Measurements from ENCODE around the gene SEMA4B. TPM values are rescaled to one million over a fixed set of nuclear protein-coding genes. Genes with fewer than 3 reads are reported as not detected.

SEMA4B gene
- total and polyA plus RNA-seq, 2 experiments from 2014 or later: 16.7 to 48.2 TPM

GRCh38 chr15:90270502-90271150 lies 69.5 kb downstream of the SEMA4B start:
- H3K27me3 Mint-ChIP-seq (ENCODE audit: insufficient read depth, low read depth, poor library complexity): peaks cover 10% of the 10 kb centered on the region
- Histone ChIP-seq H3K79me2 (replicated peaks; ENCODE audit: insufficient read depth) (peaks cover 67% of the 10 kb centered on the region), H3K4me1 (ENCODE audit: insufficient read depth) (peaks cover 20% of the 10 kb centered on the region), H4K20me1 (replicated peaks; ENCODE audit: insufficient read depth) (peaks cover 41% of the 10 kb centered on the region), H3K27me3 (ENCODE audit: insufficient read depth) (no peaks in the 10 kb centered on the region), H2AFZ (no peak overlapping the region), H3F3A (replicated peaks; ENCODE audit: low read depth) (peaks cover 18% of the 10 kb centered on the region), H3K4me2 (no peak overlapping the region), H3K36me3 (ENCODE audit: insufficient read depth) (peaks cover 20% of the 10 kb centered on the region), H3K27ac (ENCODE audit: low read depth) (no peak overlapping the region), H3K4me3 (no peak overlapping the region), H3K9me2 (ENCODE audit: insufficient read depth) (no peaks in the 10 kb centered on the region)
- no peak overlapping the region for H3K27ac Mint-ChIP-seq
- no peak for ATAC-seq
- peaks cover 77% of the 10 kb centered on the region for H3K36me3 Mint-ChIP-seq (ENCODE audit: low read depth)
- H3K9me3 Mint-ChIP-seq: no peaks in the 10 kb centered on the region
- DNase-seq (ENCODE audit: low spot score): no peak
- H3K4me1 Mint-ChIP-seq: peaks cover 25% of the 10 kb centered on the region
- H3K4me3 Mint-ChIP-seq: no peak overlapping the region; the same call in 2 of the 3 replicates
- TF ChIP-seq CREB1 (CRISPR knock-in tag; IDR thresholded peaks at IDR 0.05; ENCODE audit: low read depth) (no peak), STAT1 (IDR thresholded peaks at IDR 0.05; ENCODE audit: unreplicated experiment) (no peak), ZNF331 (CRISPR knock-in tag; IDR thresholded peaks at IDR 0.05; ENCODE audit: low read depth) (no peak), ETS1 (IDR thresholded peaks at IDR 0.05) (no peak)

- H3K27me3 ChIP-seq (ENCODE audit: insufficient read depth): no peaks in the 10 kb centered on the region
- peaks cover 18% of the 10 kb centered on the region for H3F3A ChIP-seq (replicated peaks; ENCODE audit: low read depth)
- 0 out of 2 replicates have a peak overlapping the region, but pooled peaks have one; percentile 6 for H3K27ac ChIP-seq (ENCODE audit: low read depth)
- H3K4me1 ChIP-seq (ENCODE audit: insufficient read depth): peaks cover 19% of the 10 kb centered on the region
- TF ChIP-seq JUNB (IDR thresholded peaks at IDR 0.05; ENCODE audit: unreplicated experiment): no peak
- no peak for TF ChIP-seq POLR2AphosphoS5 (IDR thresholded peaks at IDR 0.05; ENCODE audit: low read depth)
- TF ChIP-seq, protein P1, sequence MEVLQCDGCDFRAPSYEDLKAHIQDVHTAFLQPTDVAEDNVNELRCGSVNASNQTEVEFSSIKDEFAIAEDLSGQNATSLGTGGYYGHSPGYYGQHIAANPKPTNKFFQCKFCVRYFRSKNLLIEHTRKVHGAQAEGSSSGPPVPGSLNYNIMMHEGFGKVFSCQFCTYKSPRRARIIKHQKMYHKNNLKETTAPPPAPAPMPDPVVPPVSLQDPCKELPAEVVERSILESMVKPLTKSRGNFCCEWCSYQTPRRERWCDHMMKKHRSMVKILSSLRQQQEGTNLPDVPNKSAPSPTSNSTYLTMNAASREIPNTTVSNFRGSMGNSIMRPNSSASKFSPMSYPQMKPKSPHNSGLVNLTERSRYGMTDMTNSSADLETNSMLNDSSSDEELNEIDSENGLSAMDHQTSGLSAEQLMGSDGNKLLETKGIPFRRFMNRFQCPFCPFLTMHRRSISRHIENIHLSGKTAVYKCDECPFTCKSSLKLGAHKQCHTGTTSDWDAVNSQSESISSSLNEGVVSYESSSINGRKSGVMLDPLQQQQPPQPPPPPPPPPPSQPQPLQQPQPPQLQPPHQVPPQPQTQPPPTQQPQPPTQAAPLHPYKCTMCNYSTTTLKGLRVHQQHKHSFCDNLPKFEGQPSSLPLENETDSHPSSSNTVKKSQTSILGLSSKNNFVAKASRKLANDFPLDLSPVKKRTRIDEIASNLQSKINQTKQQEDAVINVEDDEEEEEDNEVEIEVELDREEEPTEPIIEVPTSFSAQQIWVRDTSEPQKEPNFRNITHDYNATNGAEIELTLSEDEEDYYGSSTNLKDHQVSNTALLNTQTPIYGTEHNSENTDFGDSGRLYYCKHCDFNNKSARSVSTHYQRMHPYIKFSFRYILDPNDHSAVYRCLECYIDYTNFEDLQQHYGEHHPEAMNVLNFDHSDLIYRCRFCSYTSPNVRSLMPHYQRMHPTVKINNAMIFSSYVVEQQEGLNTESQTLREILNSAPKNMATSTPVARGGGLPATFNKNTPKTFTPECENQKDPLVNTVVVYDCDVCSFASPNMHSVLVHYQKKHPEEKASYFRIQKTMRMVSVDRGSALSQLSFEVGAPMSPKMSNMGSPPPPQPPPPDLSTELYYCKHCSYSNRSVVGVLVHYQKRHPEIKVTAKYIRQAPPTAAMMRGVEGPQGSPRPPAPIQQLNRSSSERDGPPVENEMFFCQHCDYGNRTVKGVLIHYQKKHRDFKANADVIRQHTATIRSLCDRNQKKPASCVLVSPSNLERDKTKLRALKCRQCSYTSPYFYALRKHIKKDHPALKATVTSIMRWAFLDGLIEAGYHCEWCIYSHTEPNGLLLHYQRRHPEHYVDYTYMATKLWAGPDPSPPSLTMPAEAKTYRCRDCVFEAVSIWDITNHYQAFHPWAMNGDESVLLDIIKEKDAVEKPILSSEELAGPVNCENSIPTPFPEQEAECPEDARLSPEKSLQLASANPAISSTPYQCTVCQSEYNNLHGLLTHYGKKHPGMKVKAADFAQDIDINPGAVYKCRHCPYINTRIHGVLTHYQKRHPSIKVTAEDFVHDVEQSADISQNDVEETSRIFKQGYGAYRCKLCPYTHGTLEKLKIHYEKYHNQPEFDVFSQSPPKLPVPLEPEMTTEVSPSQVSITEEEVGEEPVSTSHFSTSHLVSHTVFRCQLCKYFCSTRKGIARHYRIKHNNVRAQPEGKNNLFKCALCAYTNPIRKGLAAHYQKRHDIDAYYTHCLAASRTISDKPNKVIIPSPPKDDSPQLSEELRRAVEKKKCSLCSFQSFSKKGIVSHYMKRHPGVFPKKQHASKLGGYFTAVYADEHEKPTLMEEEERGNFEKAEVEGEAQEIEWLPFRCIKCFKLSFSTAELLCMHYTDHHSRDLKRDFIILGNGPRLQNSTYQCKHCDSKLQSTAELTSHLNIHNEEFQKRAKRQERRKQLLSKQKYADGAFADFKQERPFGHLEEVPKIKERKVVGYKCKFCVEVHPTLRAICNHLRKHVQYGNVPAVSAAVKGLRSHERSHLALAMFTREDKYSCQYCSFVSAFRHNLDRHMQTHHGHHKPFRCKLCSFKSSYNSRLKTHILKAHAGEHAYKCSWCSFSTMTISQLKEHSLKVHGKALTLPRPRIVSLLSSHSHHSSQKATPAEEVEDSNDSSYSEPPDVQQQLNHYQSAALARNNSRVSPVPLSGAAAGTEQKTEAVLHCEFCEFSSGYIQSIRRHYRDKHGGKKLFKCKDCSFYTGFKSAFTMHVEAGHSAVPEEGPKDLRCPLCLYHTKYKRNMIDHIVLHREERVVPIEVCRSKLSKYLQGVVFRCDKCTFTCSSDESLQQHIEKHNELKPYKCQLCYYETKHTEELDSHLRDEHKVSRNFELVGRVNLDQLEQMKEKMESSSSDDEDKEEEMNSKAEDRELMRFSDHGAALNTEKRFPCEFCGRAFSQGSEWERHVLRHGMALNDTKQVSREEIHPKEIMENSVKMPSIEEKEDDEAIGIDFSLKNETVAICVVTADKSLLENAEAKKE (CRISPR knock-in tag; IDR thresholded peaks at IDR 0.05): no peak
- no peak for TF ChIP-seq ZNF114 (CRISPR knock-in tag; IDR thresholded peaks at IDR 0.05)
- TF ChIP-seq, protein P2, sequence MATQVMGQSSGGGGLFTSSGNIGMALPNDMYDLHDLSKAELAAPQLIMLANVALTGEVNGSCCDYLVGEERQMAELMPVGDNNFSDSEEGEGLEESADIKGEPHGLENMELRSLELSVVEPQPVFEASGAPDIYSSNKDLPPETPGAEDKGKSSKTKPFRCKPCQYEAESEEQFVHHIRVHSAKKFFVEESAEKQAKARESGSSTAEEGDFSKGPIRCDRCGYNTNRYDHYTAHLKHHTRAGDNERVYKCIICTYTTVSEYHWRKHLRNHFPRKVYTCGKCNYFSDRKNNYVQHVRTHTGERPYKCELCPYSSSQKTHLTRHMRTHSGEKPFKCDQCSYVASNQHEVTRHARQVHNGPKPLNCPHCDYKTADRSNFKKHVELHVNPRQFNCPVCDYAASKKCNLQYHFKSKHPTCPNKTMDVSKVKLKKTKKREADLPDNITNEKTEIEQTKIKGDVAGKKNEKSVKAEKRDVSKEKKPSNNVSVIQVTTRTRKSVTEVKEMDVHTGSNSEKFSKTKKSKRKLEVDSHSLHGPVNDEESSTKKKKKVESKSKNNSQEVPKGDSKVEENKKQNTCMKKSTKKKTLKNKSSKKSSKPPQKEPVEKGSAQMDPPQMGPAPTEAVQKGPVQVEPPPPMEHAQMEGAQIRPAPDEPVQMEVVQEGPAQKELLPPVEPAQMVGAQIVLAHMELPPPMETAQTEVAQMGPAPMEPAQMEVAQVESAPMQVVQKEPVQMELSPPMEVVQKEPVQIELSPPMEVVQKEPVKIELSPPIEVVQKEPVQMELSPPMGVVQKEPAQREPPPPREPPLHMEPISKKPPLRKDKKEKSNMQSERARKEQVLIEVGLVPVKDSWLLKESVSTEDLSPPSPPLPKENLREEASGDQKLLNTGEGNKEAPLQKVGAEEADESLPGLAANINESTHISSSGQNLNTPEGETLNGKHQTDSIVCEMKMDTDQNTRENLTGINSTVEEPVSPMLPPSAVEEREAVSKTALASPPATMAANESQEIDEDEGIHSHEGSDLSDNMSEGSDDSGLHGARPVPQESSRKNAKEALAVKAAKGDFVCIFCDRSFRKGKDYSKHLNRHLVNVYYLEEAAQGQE (IDR thresholded peaks at IDR 0.05; ENCODE audit: unreplicated experiment): no peak
- no peak for TF ChIP-seq EZH2phosphoT487 (IDR thresholded peaks at IDR 0.05; ENCODE audit: unreplicated experiment)
- Mint-ChIP-seq H3K4me1 (peaks cover 24% of the 10 kb centered on the region), H3K9me3 (no peaks in the 10 kb centered on the region), H3K4me3 (no peak overlapping the region), H3K36me3 (ENCODE audit: low read depth) (peaks cover 75% of the 10 kb centered on the region), H3K27me3 (ENCODE audit: insufficient read depth, low read depth, poor library complexity) (peaks cover 5% of the 10 kb centered on the region), H3K27ac (no peak overlapping the region)
- no peak overlapping the region for H3K4me3 ChIP-seq
- H3K4me2 ChIP-seq: no peak overlapping the region
- no peaks in the 10 kb centered on the region for H3K9me2 ChIP-seq (ENCODE audit: insufficient read depth)
- H4K20me1 ChIP-seq (replicated peaks; ENCODE audit: insufficient read depth): peaks cover 41% of the 10 kb centered on the region
- H3K79me2 ChIP-seq (replicated peaks; ENCODE audit: insufficient read depth): peaks cover 59% of the 10 kb centered on the region
- ATAC-seq: no peak
- no peak for DNase-seq (ENCODE audit: low spot score)
- peaks cover 20% of the 10 kb centered on the region for H3K36me3 ChIP-seq (ENCODE audit: insufficient read depth)
- H2AFZ ChIP-seq: no peak overlapping the region
These were observed 70.5 kb downstream of the SEMA4B start for GRCh38 chr15:90271459-90272166.

All from GM23338 (cell line).